Liver (tissue), 9 donors: ENCODE data around the gene PTPRS. TPM values are rescaled to one million over a fixed set of nuclear protein-coding genes. Genes with fewer than 3 reads are reported as not detected.

Experiments used
- DNase-seq: peaks from one replicate; pipeline ENCODE4 v3.0.0-alpha.2; 2017; ENCODE audit warnings: low spot score
- H3K27ac ChIP-seq, 2 donors: one replicate each; pipeline ENCODE4 v1.7.0; 2013; ENCODE audit warnings: inconsistent platforms in 2 of 2, low read length in 2 of 2, control low read depth in 1 of 2, low read depth in 1 of 2, mild to moderate bottlenecking in 1 of 2
- H3K27me3 ChIP-seq, 4 donors: one replicate each; pipeline versions ENCODE4 v1.6.1 to v1.7.0; 2013; ENCODE audit warnings: low read length in 3 of 4, inconsistent platforms in 1 of 4, mild to moderate bottlenecking in 1 of 4, moderate library complexity in 1 of 4; ENCODE audit not compliant: control insufficient read depth in 4 of 4, insufficient read depth in 4 of 4
- H3K36me3 ChIP-seq, 4 donors: one replicate each; pipeline versions ENCODE4 v1.6.1 to v1.7.0; 2013; ENCODE audit warnings: low read length in 3 of 4, mild to moderate bottlenecking in 3 of 4, low read depth in 1 of 4, moderate library complexity in 1 of 4; ENCODE audit not compliant: control insufficient read depth in 4 of 4, insufficient read depth in 3 of 4
- H3K4me1 ChIP-seq, 4 donors: one replicate each; pipeline versions ENCODE4 v1.6.1 to v1.7.0; 2013; ENCODE audit warnings: low read length in 3 of 4, mild to moderate bottlenecking in 3 of 4, moderate library complexity in 1 of 4; ENCODE audit not compliant: control insufficient read depth in 4 of 4, insufficient read depth in 4 of 4
- H3K4me3 ChIP-seq, 3 donors: one replicate each; pipeline versions ENCODE4 v1.6.1 to v1.7.0; 2013; ENCODE audit warnings: low read length in 3 of 3, control low read depth in 1 of 3, low read depth in 1 of 3, mild to moderate bottlenecking in 1 of 3
- H3K9ac ChIP-seq, 2 donors: one replicate each; pipeline ENCODE4 v1.7.0; 2013; ENCODE audit warnings: low read length in 2 of 2, mild to moderate bottlenecking in 2 of 2, moderate library complexity in 2 of 2, control low read depth in 1 of 2, low read depth in 1 of 2
- H3K9me3 ChIP-seq, 4 donors: one replicate each; pipeline versions ENCODE4 v1.6.1 to v1.7.0; 2013; ENCODE audit warnings: low read length in 3 of 4; ENCODE audit not compliant: control insufficient read depth in 4 of 4
- CTCF ChIP-seq: fragments of 150-350 bp; IDR thresholded peaks from 2 replicates; pipeline ENCODE4 v1.5.1; 2017; ENCODE audit warnings: improper control_type of control experiment, low read depth, low read length; ENCODE audit not compliant: missing input control
- EGR1 ChIP-seq, 2 donors: IDR thresholded peaks; 2 replicates each; pipeline ENCODE4 v1.6.1; 2016 to 2018; ENCODE audit warnings: antibody characterized with exemption in 2 of 2, low read depth in 2 of 2
- FOXA1 ChIP-seq: IDR thresholded peaks from 2 replicates; pipeline ENCODE4 v1.6.1; 2016; ENCODE audit warnings: antibody characterized with exemption
- FOXA2 ChIP-seq: IDR thresholded peaks from 2 replicates; pipeline ENCODE4 v1.6.1; 2016; ENCODE audit warnings: antibody characterized with exemption
- GABPA ChIP-seq, 2 donors: IDR thresholded peaks in 1 of 2; conservative IDR thresholded peaks in 1 of 2; 2 replicates each; pipeline ENCODE4 v1.6.1; 2016; ENCODE audit warnings: antibody characterized with exemption in 2 of 2, mild to moderate bottlenecking in 1 of 2, moderate library complexity in 1 of 2
- HNF4A ChIP-seq, 2 donors: conservative IDR thresholded peaks; 2 replicates each; pipeline ENCODE4 v1.6.1; 2016; ENCODE audit warnings: antibody characterized with exemption in 2 of 2, mild to moderate bottlenecking in 2 of 2
- HNF4G ChIP-seq: IDR thresholded peaks from 2 replicates; pipeline ENCODE4 v1.6.1; 2016; ENCODE audit warnings: antibody characterized with exemption
- JUND ChIP-seq, 2 donors: IDR thresholded peaks; 2 replicates each; pipeline ENCODE4 v1.6.1; 2016; ENCODE audit warnings: antibody characterized with exemption in 2 of 2
- MAX ChIP-seq: IDR thresholded peaks from 2 replicates; pipeline ENCODE4 v1.6.1; 2016; ENCODE audit warnings: antibody characterized with exemption
- NR2F2 ChIP-seq: IDR thresholded peaks from 2 replicates; pipeline ENCODE4 v1.6.1; 2016; ENCODE audit warnings: antibody characterized with exemption
- RAD21 ChIP-seq, 2 donors: IDR thresholded peaks; 2 replicates each; pipeline ENCODE4 v1.6.1; 2016; ENCODE audit warnings: antibody characterized with exemption in 2 of 2, mild to moderate bottlenecking in 2 of 2
- REST ChIP-seq: IDR thresholded peaks from 2 replicates; pipeline ENCODE4 v1.6.1; 2016; ENCODE audit warnings: antibody characterized with exemption, mild to moderate bottlenecking
- RXRA ChIP-seq, 2 donors: IDR thresholded peaks; 2 replicates each; pipeline ENCODE4 v1.6.1; 2017 to 2018; ENCODE audit warnings: antibody characterized with exemption in 2 of 2, mild to moderate bottlenecking in 1 of 2
- SP1 ChIP-seq: IDR thresholded peaks from 2 replicates; pipeline ENCODE4 v1.6.1; 2018; ENCODE audit warnings: antibody characterized with exemption, mild to moderate bottlenecking
- TAF1 ChIP-seq: conservative IDR thresholded peaks from 2 replicates; pipeline ENCODE4 v1.6.1; 2016; ENCODE audit warnings: antibody characterized with exemption, mild to moderate bottlenecking
- YY1 ChIP-seq: IDR thresholded peaks from 2 replicates; pipeline ENCODE4 v1.6.1; 2016; ENCODE audit warnings: antibody characterized with exemption, mild to moderate bottlenecking
- ZBTB33 ChIP-seq: IDR thresholded peaks from 2 replicates; pipeline ENCODE4 v1.6.1; 2016; ENCODE audit warnings: antibody characterized with exemption
- WGBS: extraction: QIAGEN DNeasy Blood & Tissue Kit; methylation state at CpG from one replicate; pipeline ENCODE4 v1.1.7; 2013; 5-methylcytosine and 5-hydroxymethylcytosine counted together
- polyA plus RNA-seq, 2 donors: library from polyadenylated mRNA; stranded (reverse) in 1 of 2; unstranded in 1 of 2; fragments of 200-250 nt in 1 of 2; fragments of >200 nt in 1 of 2; fragmentation: Nextera tagmentation in 1 of 2; extraction: Ambion mirVana in 1 of 2; gene quantifications; one replicate each; pipeline versions ENCODE4 v1.2.1 to v1.2.3, GENCODE V29; 2013 to 2015
- total RNA-seq, 2 donors: library from RNA; depleted of rRNA; stranded (reverse); fragments of >200 nt; gene quantifications; one replicate each; pipeline ENCODE4 v1.2.3, GENCODE V29; 2014
- TF ChIP-seq, protein P1 (sequence below): IDR thresholded peaks from 2 replicates; pipeline ENCODE4 v1.6.1; 2016; ENCODE audit warnings: antibody characterized with exemption
- donor health status: healthy.
- donor health status: healthy.
- donor health status: healthy.
- donor health status: healthy.
- donor health status: healthy.

Gene PTPRS
- total and polyA plus RNA-seq, 4 donors, result 1.3 to 49.7 (median 20.2) TPM

DNA sequence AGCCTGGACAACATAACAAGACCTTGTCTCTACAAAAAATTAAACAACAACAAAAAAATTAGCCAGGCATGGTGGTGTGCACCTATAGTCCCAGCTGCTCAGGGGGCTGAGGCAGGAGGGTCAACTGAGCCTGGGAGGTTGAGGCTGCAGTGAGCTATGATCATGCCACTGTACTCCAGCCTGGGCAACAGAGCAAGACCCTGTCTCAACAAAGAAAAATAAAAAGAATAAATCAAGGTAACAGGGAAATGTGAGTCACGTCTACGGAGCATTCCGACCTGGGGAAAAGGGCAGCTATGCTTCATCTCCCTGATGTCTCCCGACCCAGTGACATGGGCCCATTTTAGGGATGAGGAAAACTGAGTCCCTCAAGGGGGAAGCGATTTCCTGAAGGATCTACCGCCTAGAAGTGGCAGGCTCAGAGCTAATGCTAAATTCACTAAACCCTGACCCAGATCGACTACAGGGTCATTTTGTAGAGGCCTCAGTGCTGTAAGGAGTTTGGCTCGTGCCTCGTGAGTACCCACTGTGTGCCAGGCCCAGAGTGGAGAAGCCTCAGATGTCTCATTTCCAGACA is 19.5 kb downstream of the PTPRS start:
- WGBS, result 95% methylated on average over 9 of the region's 9 CpGs
- H3K9me3 ChIP-seq, result peaks cover 0 to 2% (median 0%) of the 10 kb centered on the region in 4 donors
- no peaks in the 10 kb centered on the region for H3K4me1 ChIP-seq
- H3K27ac ChIP-seq, result no peak overlapping the region
- TF ChIP-seq NR2F2 (no peak), HNF4A (conservative IDR thresholded peaks at IDR 0.05) (no peak), GABPA (IDR thresholded peaks at IDR 0.05 in 1 of 2, conservative IDR thresholded peaks at IDR 0.05 in 1 of 2) (no peak), JUND (IDR thresholded peaks at IDR 0.05) (no peak), TAF1 (no peak), REST (no peak)
- TF ChIP-seq, protein P1, sequence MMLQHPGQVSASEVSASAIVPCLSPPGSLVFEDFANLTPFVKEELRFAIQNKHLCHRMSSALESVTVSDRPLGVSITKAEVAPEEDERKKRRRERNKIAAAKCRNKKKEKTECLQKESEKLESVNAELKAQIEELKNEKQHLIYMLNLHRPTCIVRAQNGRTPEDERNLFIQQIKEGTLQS, result no peak
- no peak overlapping the region for H3K9ac ChIP-seq
- DNase-seq, result no peak
- H3K27me3 ChIP-seq, result peaks cover 0 to 3% (median 0%) of the 10 kb centered on the region in 4 donors
- no peaks in the 10 kb centered on the region for H3K36me3 ChIP-seq
- no peak overlapping the region for H3K4me3 ChIP-seq

GRCh38 chr19:5319516-5319915 is 21.1 kb downstream of the PTPRS start:
- no peak for TF ChIP-seq RAD21 (IDR thresholded peaks at IDR 0.05)
- TF ChIP-seq MAX, result no peak
- no peak for TF ChIP-seq JUND (IDR thresholded peaks at IDR 0.05)
- no peak for TF ChIP-seq HNF4G
- no peak for TF ChIP-seq YY1
- no peak for TF ChIP-seq TAF1
- TF ChIP-seq, protein P1, result no peak
- no peak for TF ChIP-seq GABPA (IDR thresholded peaks at IDR 0.05 in 1 of 2, conservative IDR thresholded peaks at IDR 0.05 in 1 of 2)
- no peak for TF ChIP-seq NR2F2
- TF ChIP-seq CTCF, result no peak
- TF ChIP-seq REST, result no peak
- no peak for TF ChIP-seq FOXA2
- TF ChIP-seq SP1, result no peak
- TF ChIP-seq ZBTB33, result no peak
- TF ChIP-seq HNF4A (conservative IDR thresholded peaks at IDR 0.05), result no peak
- TF ChIP-seq RXRA (IDR thresholded peaks at IDR 0.05), result no peak
- no peak for TF ChIP-seq EGR1 (IDR thresholded peaks at IDR 0.05; ENCODE audit: low read depth in 2 of 2)
- no peak for TF ChIP-seq FOXA1

More at GRCh38 chr19:5319516-5319915, 21.1 kb downstream of the PTPRS start:
- H3K4me3 ChIP-seq, result no peak overlapping the region
- peaks cover 0 to 3% (median 1%) of the 10 kb centered on the region in 4 donors for H3K27me3 ChIP-seq
- H3K27ac ChIP-seq, result no peak overlapping the region
- WGBS, result 87% methylated on average over 9 of the region's 9 CpGs
- no peaks in the 10 kb centered on the region for H3K4me1 ChIP-seq
- no peak for DNase-seq
- H3K9me3 ChIP-seq, result no peaks in the 10 kb centered on the region
- no peaks in the 10 kb centered on the region for H3K36me3 ChIP-seq
- no peak overlapping the region for H3K9ac ChIP-seq
